ENCODE measurements around the gene TNNI2.

Gene TNNI2

DNA sequence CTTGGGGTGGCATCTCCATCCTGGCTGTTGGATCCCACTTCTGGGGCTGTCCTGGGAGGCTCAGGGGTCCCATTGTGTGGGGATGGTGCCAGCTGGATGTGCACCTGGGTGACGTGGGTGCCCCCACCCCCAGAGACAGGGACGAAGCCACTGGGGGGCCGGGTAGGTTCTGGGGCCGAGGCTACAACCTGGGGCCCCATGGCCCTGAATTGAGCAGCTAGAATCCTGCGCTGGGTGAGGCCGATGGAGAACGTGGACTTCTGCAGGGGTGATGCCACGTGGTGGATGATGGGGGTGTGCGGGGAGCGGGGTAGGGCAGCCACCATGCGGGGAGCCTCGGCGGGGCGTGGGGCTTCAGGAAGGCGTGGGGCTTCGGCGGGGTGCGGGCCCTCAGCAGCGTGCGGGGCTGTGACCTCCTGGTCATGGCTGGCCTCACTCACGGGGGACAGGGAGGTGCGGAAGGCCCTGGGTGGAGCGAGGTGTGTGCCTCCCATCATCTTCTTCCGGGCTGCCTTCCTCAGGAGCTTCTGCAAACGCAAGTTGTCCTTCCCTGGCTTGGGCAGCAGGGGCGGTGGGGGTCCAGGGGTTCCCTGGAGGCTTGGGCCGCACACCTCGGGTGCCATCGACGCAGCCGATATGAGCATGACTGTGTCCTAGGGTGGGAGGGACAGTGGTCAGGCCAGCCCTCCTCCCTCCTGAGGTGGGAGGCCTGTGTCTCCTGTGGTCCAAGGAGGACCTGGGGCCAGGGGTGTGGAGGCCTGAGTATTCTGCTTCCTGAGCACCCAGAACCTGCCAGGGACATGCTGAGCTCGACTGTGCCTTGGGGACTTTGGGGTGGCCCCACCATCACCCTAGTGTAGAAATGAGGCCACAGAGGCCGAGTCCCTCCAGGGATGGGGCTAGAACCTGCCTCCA lies 51.4 kb downstream of the TNNI2 start:
- no peak for FAIRE-seq

Measured in TTC549 (cell line).